ENCODE measurements around the gene PRKAR1B. TPM values are rescaled to one million over a fixed set of nuclear protein-coding genes. Genes with fewer than 3 reads are reported as not detected.
A peak's percentile ranks its signal among the peaks of the same experiment; 100 is the strongest.

PRKAR1B gene
- total RNA-seq, 2 donors from 2014 or later, result 15.1 to 15.9 TPM

GRCh38 chr7:726854-727103 lies 302 bp downstream of the PRKAR1B start:
- Histone ChIP-seq H3K27ac (peak overlapping the region; percentile 56 to 73), H3K4me3 (peak overlapping the region; percentile 68 to 82), H3K27me3 (no peaks in the 10 kb centered on the region), H3K4me1 (peaks cover 0 to 42% of the 10 kb centered on the region in 2 donors), H3K9me3 (no peaks in the 10 kb centered on the region), H3K36me3 (peaks cover 9% of the 10 kb centered on the region)
- no peak for DNase-seq (ENCODE audit: low spot score)
- TF ChIP-seq, protein P1, sequence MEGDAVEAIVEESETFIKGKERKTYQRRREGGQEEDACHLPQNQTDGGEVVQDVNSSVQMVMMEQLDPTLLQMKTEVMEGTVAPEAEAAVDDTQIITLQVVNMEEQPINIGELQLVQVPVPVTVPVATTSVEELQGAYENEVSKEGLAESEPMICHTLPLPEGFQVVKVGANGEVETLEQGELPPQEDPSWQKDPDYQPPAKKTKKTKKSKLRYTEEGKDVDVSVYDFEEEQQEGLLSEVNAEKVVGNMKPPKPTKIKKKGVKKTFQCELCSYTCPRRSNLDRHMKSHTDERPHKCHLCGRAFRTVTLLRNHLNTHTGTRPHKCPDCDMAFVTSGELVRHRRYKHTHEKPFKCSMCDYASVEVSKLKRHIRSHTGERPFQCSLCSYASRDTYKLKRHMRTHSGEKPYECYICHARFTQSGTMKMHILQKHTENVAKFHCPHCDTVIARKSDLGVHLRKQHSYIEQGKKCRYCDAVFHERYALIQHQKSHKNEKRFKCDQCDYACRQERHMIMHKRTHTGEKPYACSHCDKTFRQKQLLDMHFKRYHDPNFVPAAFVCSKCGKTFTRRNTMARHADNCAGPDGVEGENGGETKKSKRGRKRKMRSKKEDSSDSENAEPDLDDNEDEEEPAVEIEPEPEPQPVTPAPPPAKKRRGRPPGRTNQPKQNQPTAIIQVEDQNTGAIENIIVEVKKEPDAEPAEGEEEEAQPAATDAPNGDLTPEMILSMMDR (IDR thresholded peaks at IDR 0.05), result no peak

DNA sequence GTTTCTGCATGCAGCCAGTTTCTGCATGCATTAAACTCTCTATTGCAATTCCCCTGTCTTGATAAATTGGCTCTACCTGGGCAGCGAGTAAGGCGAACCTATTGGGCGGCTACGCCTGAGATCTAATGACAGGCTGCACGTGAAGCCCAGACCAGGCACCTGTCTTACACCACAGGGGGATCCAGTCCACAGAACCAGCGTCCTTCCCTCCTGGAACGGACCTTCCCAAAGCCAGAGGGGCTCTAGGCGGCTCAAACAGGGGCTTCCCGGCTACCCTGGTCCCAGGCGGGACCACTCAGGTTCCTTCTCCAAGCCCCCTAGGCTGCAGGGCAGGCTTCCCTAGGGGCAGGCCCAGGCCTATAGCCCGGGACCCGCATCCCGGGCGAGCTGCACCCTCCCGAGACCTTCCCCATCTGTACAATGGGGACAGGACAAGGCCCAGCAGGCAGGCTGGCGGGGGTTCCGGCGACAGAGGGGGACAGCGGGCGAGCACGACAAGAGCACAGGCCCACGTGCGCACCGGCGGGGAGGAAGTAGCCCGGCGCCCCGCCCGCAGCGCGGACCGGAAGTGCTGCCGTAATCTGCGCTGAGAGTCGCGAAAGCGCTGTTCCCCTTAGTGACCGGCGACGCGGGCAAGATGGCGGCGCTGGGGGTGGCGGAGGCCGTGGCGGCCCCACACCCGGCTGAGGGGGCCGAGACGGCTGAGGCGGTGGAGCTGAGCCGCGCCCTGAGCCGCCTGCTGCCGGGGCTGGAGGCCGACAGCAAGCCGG lies 812 bp downstream of the PRKAR1B start, which contains the start of gene DNAAF5:
TSS of gene DNAAF5 (plus strand) at position 616 of the 770 bp plus-strand sequence. CDS start at position 638, 22 bp downstream.
- Histone ChIP-seq H3K36me3 (peaks cover 9% of the 10 kb centered on the region), H3K27me3 (no peaks in the 10 kb centered on the region), H3K4me1 (peaks cover 0 to 37% of the 10 kb centered on the region in 2 donors), H3K4me3 (peak within 1 kb of the TSS; percentile 68 to 82), H3K9me3 (no peaks in the 10 kb centered on the region), H3K27ac (peak within 1 kb of the TSS; percentile 56 to 73)
- TF ChIP-seq, protein P1 (IDR thresholded peaks at IDR 0.05), result no peak
- peak; percentile 83 for DNase-seq (ENCODE audit: low spot score)

DNA sequence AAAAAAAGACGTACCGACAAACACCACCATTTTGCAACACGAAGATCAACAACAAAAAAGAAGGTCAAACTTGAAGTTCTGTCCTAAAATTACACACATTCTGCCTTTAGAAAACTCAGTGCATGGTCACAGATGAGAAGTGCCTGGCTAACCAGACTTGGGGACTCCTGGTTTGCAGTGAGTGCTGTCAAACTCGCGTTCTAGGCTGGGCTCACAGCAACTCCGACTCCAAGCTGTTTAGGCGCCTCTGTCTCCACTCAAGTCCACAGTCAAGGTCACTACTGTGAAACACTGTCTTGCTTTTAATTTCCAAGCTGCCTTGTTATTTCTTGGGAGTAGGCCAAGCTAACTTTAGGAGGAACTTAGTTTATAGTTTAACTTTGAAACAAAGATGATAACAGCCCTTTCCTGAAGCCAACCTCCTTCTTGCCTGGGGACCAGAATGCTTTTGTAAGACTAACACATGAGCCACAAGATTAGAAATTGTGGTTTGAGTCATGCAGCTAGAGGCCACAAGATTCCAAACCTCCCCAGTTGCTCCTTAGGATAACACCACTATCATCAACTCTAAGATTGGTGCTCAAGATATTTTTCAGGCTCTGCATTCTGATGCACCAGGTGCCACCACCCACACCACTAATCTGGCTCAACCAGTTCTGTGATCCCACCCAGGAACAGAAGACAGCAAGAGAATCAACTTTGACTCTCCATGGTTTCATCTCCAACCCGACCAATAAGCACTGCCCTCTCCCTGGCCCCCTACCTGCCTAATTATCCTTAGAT lies 1.7 kb downstream of the PRKAR1B start:
- peaks cover 0 to 29% of the 10 kb centered on the region in 2 donors for H3K4me1 ChIP-seq
- H3K4me3 ChIP-seq, result no peak overlapping the region
- H3K36me3 ChIP-seq, result peaks cover 9% of the 10 kb centered on the region
- no peak overlapping the region for H3K27ac ChIP-seq
- TF ChIP-seq, protein P1 (IDR thresholded peaks at IDR 0.05), result no peak
- H3K9me3 ChIP-seq, result no peaks in the 10 kb centered on the region
- no peak for DNase-seq (ENCODE audit: low spot score)
- no peaks in the 10 kb centered on the region for H3K27me3 ChIP-seq

DNA sequence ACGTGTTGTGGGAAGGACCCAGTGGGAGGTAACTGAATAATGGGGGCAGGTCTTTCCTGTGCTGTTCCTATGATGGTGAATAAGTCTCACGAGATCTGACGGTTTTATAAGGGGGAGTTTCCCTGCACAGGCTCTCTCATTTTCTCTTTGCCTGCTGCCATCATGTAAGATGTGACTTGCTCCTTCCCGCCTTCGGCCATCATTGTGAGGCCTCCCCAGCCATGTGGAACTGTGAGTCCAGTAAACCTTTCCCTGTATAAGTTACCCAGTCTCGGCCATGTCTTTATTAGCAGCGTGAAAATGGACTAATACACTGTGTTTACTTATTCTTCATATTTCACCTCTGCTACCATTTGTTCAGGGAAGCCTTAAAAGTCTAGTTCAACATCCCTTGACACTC lies 2.8 kb downstream of the PRKAR1B start:
- no peaks in the 10 kb centered on the region for H3K27me3 ChIP-seq

DNA sequence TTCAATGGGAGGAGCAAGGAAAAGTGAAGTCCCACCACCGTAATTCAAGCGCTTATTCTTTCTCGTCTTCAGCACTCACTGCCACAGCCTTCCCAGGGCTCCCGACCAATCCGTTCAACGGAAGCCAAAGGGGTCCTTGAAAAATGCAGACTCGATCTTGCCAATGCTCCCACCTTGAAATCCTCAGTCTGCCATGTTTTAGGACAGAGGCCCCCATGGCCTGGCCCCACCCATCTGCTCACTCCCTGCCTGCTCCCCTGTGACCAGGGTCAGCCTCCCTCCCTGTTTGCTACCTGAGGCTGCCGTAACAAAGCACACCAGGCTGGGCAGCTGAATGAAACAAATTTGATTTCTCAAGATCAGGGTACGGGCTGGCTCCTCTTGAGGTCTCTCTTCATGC lies 3.5 kb downstream of the PRKAR1B start:
- peaks cover 0 to 20% of the 10 kb centered on the region in 2 donors for H3K4me1 ChIP-seq
- DNase-seq (ENCODE audit: low spot score), result no peak
- no peak overlapping the region for H3K4me3 ChIP-seq
- no peaks in the 10 kb centered on the region for H3K36me3 ChIP-seq
- TF ChIP-seq, protein P1 (IDR thresholded peaks at IDR 0.05), result no peak
- H3K27ac ChIP-seq, result no peak overlapping the region
- H3K27me3 ChIP-seq, result no peaks in the 10 kb centered on the region
- no peaks in the 10 kb centered on the region for H3K9me3 ChIP-seq

More for the DNA sequence above, 2.8 kb downstream of the PRKAR1B start:
- peaks cover 0 to 22% of the 10 kb centered on the region in 2 donors for H3K4me1 ChIP-seq
- TF ChIP-seq, protein P1 (IDR thresholded peaks at IDR 0.05), result no peak
- H3K4me3 ChIP-seq, result no peak overlapping the region
- no peak overlapping the region for H3K27ac ChIP-seq
- no peak for DNase-seq (ENCODE audit: low spot score)
- H3K9me3 ChIP-seq, result no peaks in the 10 kb centered on the region
- H3K36me3 ChIP-seq, result peaks cover 1% of the 10 kb centered on the region
